HepG2 (cell line): ENCODE results near the gene PNPLA2. TPM values are rescaled to one million over a fixed set of nuclear protein-coding genes. Genes with fewer than 3 reads are reported as not detected.

Experiments
- AKNA ChIP-seq: sonication (generic); formaldehyde crosslinking; IDR thresholded peaks from 2 replicates; pipeline ENCODE4 v1.4.0; 2020; ENCODE audit warnings: missing genetic modification reagents, borderline replicate concordance
- BORCS8-MEF2B ChIP-seq: sonication (generic); formaldehyde crosslinking; IDR thresholded peaks from 2 replicates; pipeline ENCODE4 v1.8.0; 2022; ENCODE audit warnings: mild to moderate bottlenecking, missing genetic modification reagents
- CENPT ChIP-seq: sonication (generic); formaldehyde crosslinking; IDR thresholded peaks from 2 replicates; pipeline ENCODE4 v1.8.0; 2022; ENCODE audit warnings: low read depth, mild to moderate bottlenecking, moderate library complexity, missing genetic modification reagents
- DMAP1 ChIP-seq: IDR thresholded peaks from 2 replicates; pipeline ENCODE4 v1.6.1; 2016
- FOXK2 ChIP-seq: fragments of 450-650 bp; IDR thresholded peaks from 2 replicates; pipeline ENCODE4 v1.6.1; 2016
- MTERF4 ChIP-seq: sonication (generic); formaldehyde crosslinking; IDR thresholded peaks from 2 replicates; pipeline ENCODE4 v1.8.0; 2023; ENCODE audit warnings: mild to moderate bottlenecking, missing genetic modification reagents
- MTF2 ChIP-seq: sonication (generic); formaldehyde crosslinking; IDR thresholded peaks from 2 replicates; pipeline ENCODE4 v1.5.0; 2020; ENCODE audit warnings: missing genetic modification reagents, borderline replicate concordance
- SAP130 ChIP-seq: IDR thresholded peaks from 2 replicates; pipeline ENCODE4 v1.6.1; 2016; ENCODE audit warnings: low read depth
- TOE1 ChIP-seq: sonication (generic); formaldehyde crosslinking; IDR thresholded peaks from 2 replicates; pipeline ENCODE4 v1.4.0; 2020; ENCODE audit warnings: mild to moderate bottlenecking, missing genetic modification reagents
- UBTF ChIP-seq: sonication (generic); formaldehyde crosslinking; IDR thresholded peaks from 2 replicates; pipeline ENCODE4 v1.4.0; 2020; ENCODE audit warnings: mild to moderate bottlenecking, missing genetic modification reagents
- ZBTB26 ChIP-seq: IDR thresholded peaks from 2 replicates; pipeline ENCODE4 v1.6.1; 2016; ENCODE audit warnings: missing compliant biosample characterization, missing genetic modification reagents, borderline replicate concordance
- ZFX ChIP-seq: sonication (generic); formaldehyde crosslinking; IDR thresholded peaks from 2 replicates; pipeline ENCODE4 v1.4.0; 2020; ENCODE audit warnings: mild to moderate bottlenecking, low read depth, missing genetic modification reagents, moderate library complexity
- ZNF333 ChIP-seq: sonication (generic); formaldehyde crosslinking; IDR thresholded peaks from 2 replicates; pipeline ENCODE4 v1.4.0; 2020; ENCODE audit warnings: mild to moderate bottlenecking, missing genetic modification reagents, borderline replicate concordance
- ZNF687 ChIP-seq: sonication (generic); formaldehyde crosslinking; IDR thresholded peaks from 2 replicates; pipeline ENCODE4 v1.5.1; 2020; ENCODE audit warnings: mild to moderate bottlenecking, missing genetic modification reagents, moderate library complexity
- ZNF776 ChIP-seq: sonication (generic); formaldehyde crosslinking; IDR thresholded peaks from 2 replicates; pipeline ENCODE4 v1.4.0; 2020; ENCODE audit warnings: mild to moderate bottlenecking, missing genetic modification reagents
- ZNF879 ChIP-seq: sonication (generic); formaldehyde crosslinking; IDR thresholded peaks from 2 replicates; pipeline ENCODE4 v1.8.1; 2023; ENCODE audit warnings: missing genetic modification reagents
- polyA plus RNA-seq, 8 experiments: library from polyadenylated mRNA; depleted of rRNA in 3 of 8; stranded (reverse) in 7 of 8; unstranded in 1 of 8; fragments of >200 nt; fragmentation: Illumina TruSeq in 4 of 8; extraction: Trizol in 4 of 8; gene quantifications; 2 replicates each; pipeline versions ENCODE4 v1.2.1 to v1.2.3, GENCODE V29; 2011 to 2016; ENCODE audit warnings: low read depth in 4 of 8, missing spikeins in 1 of 8, mixed read lengths in 1 of 8; ENCODE audit not compliant: insufficient read depth in 1 of 8
- total RNA-seq, 5 experiments: library from RNA; depleted of rRNA; stranded (reverse); fragments of >200 nt; fragmentation: Illumina TruSeq; extraction: Trizol; gene quantifications; 2 replicates each; pipeline ENCODE4 v1.2.3, GENCODE V29; 2016; ENCODE audit warnings: low read depth in 1 of 5

PNPLA2 gene
- total and polyA plus RNA-seq, 2 of the 13 experiments (the other 11 are each of a cell fraction or from before 2014, with no cell fraction given): 10.5 to 43.2 TPM

GRCh38 chr11:798093-798713 is 20.5 kb upstream of the PNPLA2 start, which contains the start of gene SLC25A22 (continued):
- TF ChIP-seq AKNA (CRISPR knock-in tag): no peak
- peak; percentile 41 for TF ChIP-seq ZNF687 (CRISPR knock-in tag)
- TF ChIP-seq ZNF776 (CRISPR knock-in tag): peak; percentile 75; the same call in 1 of the 2 replicates
- no peak for TF ChIP-seq ZFX (CRISPR knock-in tag)
- TF ChIP-seq UBTF (CRISPR knock-in tag): peak; percentile 53; the same call in 1 of the 2 replicates
- TF ChIP-seq CENPT: 0 out of 2 replicates have a peak, but pooled peaks have one; percentile 34
- no peak for TF ChIP-seq ZNF333 (CRISPR knock-in tag)
- no peak for TF ChIP-seq MTERF4
- TF ChIP-seq MTF2 (CRISPR knock-in tag): no peak
- no peak for TF ChIP-seq ZBTB26 (CRISPR knock-in tag)
- peak; percentile 5; the same call in 1 of the 2 replicates for TF ChIP-seq DMAP1 (CRISPR knock-in tag)
- 0 out of 2 replicates have a peak, but pooled peaks have one; percentile 39 for TF ChIP-seq SAP130
- no peak for TF ChIP-seq FOXK2
- no peak for TF ChIP-seq TOE1 (CRISPR knock-in tag)
- TF ChIP-seq ZNF879: no peak
- peak; percentile 61; the same call in 1 of the 2 replicates for TF ChIP-seq BORCS8-MEF2B
